IPS DF 6.9 (cell line): Measurements from ENCODE around the gene SLC35D2.
"Not testable (repeated sequence)": the region's sequence is repeated elsewhere in the genome, so short reads cannot be mapped to it uniquely, and the experiment has no call there.

Experiments used
- DNase-seq: peaks from one replicate; pipeline ENCODE4 v3.0.0-alpha.2; 2013; ENCODE audit warnings: low read depth, low spot score
- H3K27ac ChIP-seq: one replicate; pipeline ENCODE4 v1.5.1; 2013; ENCODE audit warnings: low read length, control low read depth
- H3K27me3 ChIP-seq: 2 replicates; pipeline ENCODE4 v1.6.1; 2013; ENCODE audit warnings: mild to moderate bottlenecking, low read length; ENCODE audit not compliant: control insufficient read depth, insufficient read depth
- H3K36me3 ChIP-seq: 2 replicates; pipeline ENCODE4 v1.6.1; 2013; ENCODE audit warnings: low read length; ENCODE audit not compliant: control insufficient read depth, insufficient read depth
- H3K4me1 ChIP-seq: 2 replicates; pipeline ENCODE4 v1.6.1; 2013; ENCODE audit warnings: low read length; ENCODE audit not compliant: control insufficient read depth, insufficient read depth
- H3K4me3 ChIP-seq: 2 replicates; pipeline ENCODE4 v1.5.1; 2013; ENCODE audit warnings: mild to moderate bottlenecking, low read length
- H3K9me3 ChIP-seq: 2 replicates; pipeline ENCODE4 v1.6.1; 2013; ENCODE audit warnings: low read length, inconsistent platforms; ENCODE audit not compliant: control insufficient read depth, insufficient read depth
- WGBS: extraction: QIAGEN DNeasy Blood & Tissue Kit; methylation state at CpG from one replicate; pipeline ENCODE4 v1.1.7; 2013; ENCODE audit warnings: mixed read lengths, missing lambda C conversion rate; ENCODE audit not compliant: insufficient read length, insufficient coverage; 5-methylcytosine and 5-hydroxymethylcytosine counted together

Gene SLC35D2

DNA sequence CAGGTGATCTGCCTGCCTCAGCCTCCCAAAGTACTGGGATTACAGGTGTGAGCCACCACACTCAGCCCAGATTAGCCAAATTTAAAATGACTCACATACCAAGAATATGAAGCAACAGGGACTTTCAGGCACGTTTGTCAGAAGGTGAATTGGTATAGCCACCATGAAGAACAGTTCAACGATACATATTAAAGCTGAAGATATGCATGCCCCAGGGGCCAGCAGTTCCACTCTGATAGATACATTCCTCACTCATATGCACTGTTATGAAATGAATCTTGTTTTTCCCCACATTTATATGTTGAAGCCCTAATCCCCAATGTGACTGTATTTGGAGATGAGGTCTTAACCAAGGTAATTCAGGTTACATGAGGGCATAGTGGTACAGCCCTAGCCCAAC lies 22.5 kb downstream of the SLC35D2 start:
- WGBS = no CpG with 5 or more reads among the region's 2 CpGs
- no peak overlapping the region for H3K27ac ChIP-seq
- no peak overlapping the region for H3K4me3 ChIP-seq
- H3K9me3 ChIP-seq = no peaks in the 10 kb centered on the region
- H3K27me3 ChIP-seq = no peaks in the 10 kb centered on the region
- H3K4me1 ChIP-seq = no peaks in the 10 kb centered on the region
- no peak for DNase-seq
- H3K36me3 ChIP-seq = no peaks in the 10 kb centered on the region

GRCh38 chr9:96360523-96360922 lies 23.0 kb downstream of the SLC35D2 start:
- H3K36me3 ChIP-seq, H3K4me3 ChIP-seq, H3K27ac ChIP-seq, H3K27me3 ChIP-seq, H3K9me3 ChIP-seq, DNase-seq, H3K4me1 ChIP-seq: not testable (repeated sequence)
- WGBS = no CpG with 5 or more reads among the region's 6 CpGs

- no peak for DNase-seq
- Histone ChIP-seq H3K4me1 (no peaks in the 10 kb centered on the region), H3K9me3 (no peaks in the 10 kb centered on the region), H3K4me3 (no peak overlapping the region), H3K27me3 (no peaks in the 10 kb centered on the region), H3K36me3 (no peaks in the 10 kb centered on the region), H3K27ac (no peak overlapping the region)
- WGBS = no CpG with 5 or more reads among the region's 1 CpG
Observed at GRCh38 chr9:96350866-96351265, 32.6 kb downstream of the SLC35D2 start.

DNA sequence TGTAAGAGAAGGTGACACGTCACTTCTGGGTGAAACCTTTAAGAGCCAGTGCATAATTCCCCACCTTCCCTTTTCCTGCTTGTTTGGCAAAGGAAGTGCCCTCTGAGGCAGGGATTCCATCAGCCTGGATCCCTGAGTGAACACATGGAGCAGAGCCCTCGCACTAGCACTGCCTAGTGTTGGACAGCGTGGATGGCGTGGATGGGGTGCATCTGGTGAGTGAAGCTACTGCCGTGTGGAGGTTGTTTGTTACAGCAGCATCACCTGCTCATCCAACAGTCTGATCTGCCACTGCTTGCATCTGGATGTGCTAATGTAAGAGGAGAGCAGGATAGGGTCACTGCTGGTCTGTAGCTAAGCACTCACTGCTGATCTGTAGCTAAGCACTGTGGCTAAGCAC lies 35.2 kb downstream of the SLC35D2 start:
- Histone ChIP-seq H3K4me1 (peaks cover 6% of the 10 kb centered on the region), H3K9me3 (no peaks in the 10 kb centered on the region), H3K27ac (no peak overlapping the region), H3K36me3 (no peaks in the 10 kb centered on the region), H3K27me3 (no peaks in the 10 kb centered on the region), H3K4me3 (no peak overlapping the region)
- DNase-seq = no peak
- WGBS = no CpG with 5 or more reads among the region's 5 CpGs

DNA sequence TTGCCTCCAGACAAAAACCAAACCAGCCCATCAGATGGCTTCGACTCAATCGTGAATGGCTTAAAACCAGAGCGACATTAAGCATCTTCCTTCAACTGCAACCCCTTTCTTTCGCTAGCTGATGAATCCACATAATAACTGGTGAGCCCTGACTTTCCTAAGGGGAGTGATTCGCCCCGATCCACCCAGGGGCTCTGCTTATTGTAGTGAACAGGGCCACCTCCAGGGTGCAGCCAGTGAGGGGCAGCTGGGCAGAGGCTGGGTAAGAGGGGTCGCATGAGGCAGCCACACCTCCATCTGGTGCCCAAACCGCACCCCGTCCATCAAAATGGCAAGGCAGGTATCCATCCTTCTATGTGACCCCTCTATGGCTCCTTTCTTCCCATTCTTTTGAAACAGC lies 38.0 kb downstream of the SLC35D2 start:
- DNase-seq = no peak
- H3K4me1 ChIP-seq = peaks cover 9% of the 10 kb centered on the region
- H3K27me3 ChIP-seq = no peaks in the 10 kb centered on the region
- no CpG with 5 or more reads among the region's 9 CpGs for whole genome bisulfite sequencing
- H3K9me3 ChIP-seq = no peaks in the 10 kb centered on the region
- H3K27ac ChIP-seq = no peak overlapping the region
- no peaks in the 10 kb centered on the region for H3K36me3 ChIP-seq
- H3K4me3 ChIP-seq = no peak overlapping the region

- Histone ChIP-seq H3K4me1 (peaks cover 9% of the 10 kb centered on the region), H3K36me3 (no peaks in the 10 kb centered on the region), H3K4me3 (no peak overlapping the region), H3K9me3 (no peaks in the 10 kb centered on the region), H3K27ac (no peak overlapping the region), H3K27me3 (no peaks in the 10 kb centered on the region)
- no peak for DNase-seq
- WGBS = no CpG with 5 or more reads among the region's 6 CpGs
Observed at GRCh38 chr9:96344458-96345180, 38.9 kb downstream of the SLC35D2 start.

DNA sequence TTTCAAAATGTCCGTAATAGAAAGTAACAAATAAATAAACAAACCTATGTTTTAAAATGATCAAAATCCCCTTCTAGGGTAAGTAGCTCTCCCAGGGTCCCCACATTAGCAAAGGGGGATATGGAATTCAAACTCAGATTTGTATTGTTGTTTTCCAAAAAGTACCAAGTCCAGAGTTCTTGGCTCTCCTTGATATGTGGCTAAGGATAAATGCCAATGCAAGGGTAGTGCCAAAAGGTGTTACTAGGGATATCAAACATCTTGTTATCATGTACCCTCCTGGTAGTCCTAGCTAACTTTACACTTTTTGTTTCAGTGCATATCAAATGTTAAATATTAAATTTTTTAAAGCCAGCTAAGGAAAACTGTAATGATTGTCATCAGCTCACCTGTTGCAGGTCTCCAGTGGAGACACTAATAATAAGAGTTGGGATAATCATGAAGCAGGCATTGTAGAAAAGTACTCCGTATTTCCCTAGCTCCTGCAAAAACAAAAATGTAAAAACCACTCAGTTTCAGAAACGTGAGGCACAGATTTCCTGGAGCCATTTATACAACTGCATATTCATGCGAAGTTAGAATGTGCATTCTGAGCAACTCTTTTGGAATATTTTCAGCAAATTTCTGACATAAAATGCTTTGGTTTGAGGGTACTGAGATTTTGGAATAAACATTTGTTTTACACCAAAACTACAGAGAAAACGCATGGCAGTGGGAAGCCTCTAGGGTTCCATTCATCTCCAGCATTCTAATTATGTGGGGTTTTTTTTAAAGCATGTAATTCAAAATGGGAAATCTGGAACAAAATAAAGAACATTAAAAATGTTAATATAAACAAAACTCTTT lies 39.8 kb downstream of the SLC35D2 start:
- Histone ChIP-seq H3K27ac (no peak overlapping the region), H3K9me3 (no peaks in the 10 kb centered on the region), H3K36me3 (no peaks in the 10 kb centered on the region), H3K4me1 (peaks cover 9% of the 10 kb centered on the region), H3K27me3 (no peaks in the 10 kb centered on the region), H3K4me3 (no peak overlapping the region)
- WGBS = no CpG with 5 or more reads among the region's 5 CpGs
- no peak for DNase-seq

DNA sequence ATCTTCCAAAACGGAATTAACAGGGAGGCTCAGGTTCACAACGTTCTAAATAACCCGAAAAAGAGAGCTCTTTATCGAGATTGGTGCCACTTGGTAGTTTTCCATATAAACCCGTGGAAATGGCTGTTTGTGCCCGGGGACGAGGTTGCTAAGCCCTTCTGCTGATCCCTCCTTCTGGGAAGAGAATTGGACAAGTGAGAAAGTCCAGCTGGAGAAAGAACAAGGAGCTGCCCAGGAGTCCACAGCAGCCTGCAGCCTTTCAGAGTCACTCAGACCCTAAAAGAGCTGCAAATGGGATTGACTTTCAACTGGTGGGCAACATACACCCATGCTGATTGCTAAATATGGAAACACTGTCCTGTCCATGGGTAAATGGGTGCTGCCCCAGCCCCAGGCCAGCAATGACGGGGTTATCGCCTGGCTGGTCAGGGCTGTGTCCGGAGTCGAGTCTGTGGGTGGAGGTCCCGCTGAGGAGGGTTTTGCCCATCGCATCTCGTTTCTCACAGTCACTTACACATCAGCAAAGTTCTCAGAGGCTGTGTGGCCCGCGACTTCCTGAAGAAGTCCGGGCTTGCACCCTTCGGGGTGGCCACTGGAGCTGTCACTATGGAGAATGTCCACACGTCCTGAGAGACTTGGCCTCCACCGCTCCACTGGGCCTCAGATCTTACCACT lies 40.8 kb downstream of the SLC35D2 start:
- H3K36me3 ChIP-seq = no peaks in the 10 kb centered on the region
- no peaks in the 10 kb centered on the region for H3K9me3 ChIP-seq
- H3K4me1 ChIP-seq = peaks cover 9% of the 10 kb centered on the region
- no peak overlapping the region for H3K27ac ChIP-seq
- WGBS = no CpG with 5 or more reads among the region's 20 CpGs
- DNase-seq = no peak
- no peaks in the 10 kb centered on the region for H3K27me3 ChIP-seq
- no peak overlapping the region for H3K4me3 ChIP-seq

DNA sequence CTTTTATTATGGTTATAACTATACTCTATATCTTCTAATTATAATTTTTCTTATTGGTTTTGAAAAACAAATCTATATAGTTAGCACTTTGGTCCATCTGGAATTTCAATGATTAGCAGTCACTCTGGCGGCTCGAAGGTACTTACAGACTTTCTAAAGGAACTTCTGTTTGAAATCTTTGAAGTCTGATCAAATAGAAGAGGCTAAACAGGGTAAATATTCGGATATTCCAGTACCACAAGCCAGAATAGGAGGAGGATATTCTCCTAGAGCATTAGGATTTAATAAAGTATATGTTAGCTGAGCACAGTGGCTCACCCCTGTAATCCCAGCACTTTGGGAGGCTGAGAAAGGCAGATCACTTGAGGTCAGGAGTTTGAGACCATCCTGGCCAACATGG lies 42.8 kb downstream of the SLC35D2 start:
- no peaks in the 10 kb centered on the region for H3K9me3 ChIP-seq
- no CpG with 5 or more reads among the region's 3 CpGs for WGBS
- H3K4me1 ChIP-seq = peaks cover 8% of the 10 kb centered on the region
- H3K36me3 ChIP-seq = no peaks in the 10 kb centered on the region
- DNase-seq = no peak
- H3K4me3 ChIP-seq = no peak overlapping the region
- no peaks in the 10 kb centered on the region for H3K27me3 ChIP-seq
- no peak overlapping the region for H3K27ac ChIP-seq

GRCh38 chr9:96338299-96338698 lies 45.2 kb downstream of the SLC35D2 start:
- H3K36me3 ChIP-seq = no peaks in the 10 kb centered on the region
- WGBS = no CpG with 5 or more reads among the region's 3 CpGs
- H3K9me3 ChIP-seq = no peaks in the 10 kb centered on the region
- no peak overlapping the region for H3K4me3 ChIP-seq
- no peak for DNase-seq
- H3K4me1 ChIP-seq = peaks cover 3% of the 10 kb centered on the region; the same call in 1 of the 2 replicates
- no peak overlapping the region for H3K27ac ChIP-seq
- H3K27me3 ChIP-seq = no peaks in the 10 kb centered on the region
